Hematopoietic multipotent progenitor cell treated with erythropoietin and hydrocortisone succinate and interleukin-3 and kit ligand, for 17 days (in vitro differentiated cells): Measurements from ENCODE around the gene ZBP1.

Experiments used
- DNase-seq: peaks from one replicate; pipeline ENCODE4 v3.0.0-alpha.2; 2015; ENCODE audit warnings: low spot score

Gene ZBP1

DNA sequence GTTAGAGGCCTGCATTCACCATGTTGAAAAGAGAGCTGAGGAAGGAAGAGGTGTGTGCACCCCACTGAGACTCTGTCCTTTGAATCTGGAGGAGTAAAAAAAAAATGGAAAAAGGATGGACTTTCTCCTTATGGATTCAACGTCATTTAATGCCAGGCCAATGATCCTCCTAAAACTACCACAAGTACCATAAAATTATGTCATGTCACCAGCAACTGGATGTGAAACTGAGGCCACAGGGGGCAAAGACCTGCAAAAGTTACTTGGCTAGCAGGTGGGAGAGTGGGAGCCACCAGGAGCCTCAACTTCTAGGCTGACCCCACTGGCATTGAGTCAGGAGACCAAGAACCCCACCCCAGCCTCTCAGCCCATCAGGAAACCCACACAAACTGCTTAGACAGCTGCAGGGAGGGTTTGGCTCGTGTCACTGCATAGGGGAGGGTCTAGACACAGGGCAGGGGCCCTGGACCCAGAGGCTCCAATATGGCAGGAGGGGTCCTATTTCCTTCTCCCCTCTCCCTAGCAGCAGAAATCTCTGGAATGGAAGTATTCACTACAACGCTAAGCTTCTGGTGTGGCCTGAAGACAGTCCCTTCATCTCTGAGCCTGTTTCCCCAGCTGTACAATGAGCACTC, 48.3 kb downstream of the ZBP1 start:
- DNase-seq: no peak

DNA sequence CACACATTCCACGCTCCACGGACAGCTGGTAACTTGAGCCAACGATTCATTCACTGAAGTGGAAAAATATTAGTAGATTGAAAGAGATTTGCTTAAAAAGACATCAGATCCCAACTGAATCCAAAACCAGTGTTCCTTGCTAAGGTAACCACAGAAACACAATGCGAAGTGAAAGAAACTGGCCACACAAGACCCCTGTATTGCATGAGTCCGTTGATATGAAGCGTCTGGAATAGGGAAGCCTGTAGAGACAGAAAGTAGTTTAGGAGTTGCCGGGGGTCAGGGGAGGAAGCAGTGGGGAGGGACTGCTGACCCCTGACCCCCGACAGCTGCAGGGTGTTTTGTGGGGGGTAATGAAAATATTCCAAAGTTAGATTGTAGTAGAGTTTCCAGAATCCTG, 49.3 kb downstream of the ZBP1 start:
- no peak for DNase-seq

DNA sequence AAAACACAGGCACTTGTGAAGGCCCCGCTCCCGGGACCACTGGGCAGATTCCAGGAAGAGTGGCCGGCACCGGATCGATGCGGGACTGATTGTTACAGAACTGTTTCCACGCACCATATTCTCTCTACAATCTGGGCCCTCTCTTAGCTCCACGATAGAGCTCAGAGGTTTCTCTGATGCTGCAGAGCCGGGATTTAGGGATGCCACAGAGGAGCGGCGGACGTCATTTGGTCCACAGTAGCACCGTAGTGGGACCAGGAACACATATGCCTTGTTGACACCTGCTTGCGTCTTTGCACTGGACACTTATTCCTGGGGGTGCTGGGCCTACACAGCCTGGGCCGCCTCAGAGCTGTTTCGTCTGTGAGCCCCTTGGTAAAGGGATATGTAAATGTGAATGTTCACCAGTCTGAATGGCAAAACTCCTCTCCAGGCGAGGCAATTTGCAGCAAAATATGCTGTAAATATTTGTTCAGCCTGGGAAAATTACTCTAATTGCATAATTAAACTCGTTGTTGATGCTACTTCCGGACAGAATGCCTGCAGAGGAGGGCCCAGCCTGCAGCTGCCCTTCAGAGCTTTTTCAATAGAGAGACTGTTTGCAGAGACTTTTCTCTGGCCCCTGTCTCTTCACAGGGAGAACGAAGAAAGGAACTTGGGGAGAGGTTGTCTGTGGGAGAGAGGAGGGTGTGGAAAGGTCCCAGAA, 49.9 kb downstream of the ZBP1 start:
- DNase-seq: no peak

DNA sequence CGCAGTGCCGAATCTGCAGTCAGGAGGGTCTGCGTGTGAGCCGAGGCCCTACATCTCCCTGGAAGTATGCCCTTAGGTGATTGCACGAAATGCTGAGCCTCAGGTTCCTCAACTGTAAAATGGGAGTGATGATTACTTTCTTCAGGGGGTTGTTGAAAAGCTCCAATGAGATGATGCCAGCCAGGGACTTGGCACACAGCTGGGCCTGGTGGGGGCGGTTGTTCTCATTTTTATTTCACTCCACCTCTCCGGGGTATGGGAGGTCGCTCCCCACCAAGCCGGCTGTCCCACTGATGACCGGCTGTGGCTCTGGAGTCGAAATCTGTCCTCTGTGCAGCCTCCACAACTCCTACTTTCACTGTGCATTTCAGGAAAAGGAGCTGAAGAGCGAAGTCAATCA, 51.3 kb downstream of the ZBP1 start:
- no peak for DNase-seq

DNA sequence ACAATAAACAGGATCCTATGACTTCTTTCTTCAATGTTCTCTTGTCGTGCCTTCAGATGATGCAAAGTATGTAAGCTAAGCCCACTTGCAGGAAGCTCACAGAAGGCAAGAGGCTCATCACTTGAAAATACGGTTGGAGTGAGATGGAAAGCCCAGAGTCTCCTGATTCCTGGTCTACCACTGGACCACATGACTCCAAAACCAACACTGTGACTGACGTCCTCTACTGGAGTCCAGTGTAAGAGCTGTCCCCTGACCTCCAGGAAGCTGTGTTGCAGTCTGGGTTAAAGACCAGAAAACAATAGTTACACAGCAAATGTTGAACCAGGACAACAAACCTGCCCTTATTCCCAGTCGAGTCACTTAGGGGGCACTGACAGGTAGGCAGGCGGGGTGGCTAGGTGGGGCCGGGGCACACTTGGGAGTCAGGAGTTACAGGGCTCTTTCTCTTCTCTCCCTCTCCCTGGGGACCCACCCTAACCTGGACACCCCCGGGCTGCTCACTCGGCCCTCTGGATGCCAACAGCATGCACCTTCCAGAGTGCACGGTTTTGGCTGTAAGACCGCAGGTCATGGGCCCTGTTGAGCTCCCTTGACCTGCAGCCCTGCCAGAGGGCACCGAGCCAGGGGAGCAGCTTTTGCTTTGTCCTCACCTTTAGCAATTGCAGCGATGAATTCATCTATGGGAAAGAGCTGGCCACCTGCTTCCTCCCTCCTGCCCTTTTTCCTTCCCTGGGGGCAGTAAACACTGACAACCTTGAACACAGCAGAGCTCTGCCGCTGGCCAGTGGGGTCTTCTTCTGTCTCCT, 51.9 kb downstream of the ZBP1 start:
- DNase-seq: no peak

DNA sequence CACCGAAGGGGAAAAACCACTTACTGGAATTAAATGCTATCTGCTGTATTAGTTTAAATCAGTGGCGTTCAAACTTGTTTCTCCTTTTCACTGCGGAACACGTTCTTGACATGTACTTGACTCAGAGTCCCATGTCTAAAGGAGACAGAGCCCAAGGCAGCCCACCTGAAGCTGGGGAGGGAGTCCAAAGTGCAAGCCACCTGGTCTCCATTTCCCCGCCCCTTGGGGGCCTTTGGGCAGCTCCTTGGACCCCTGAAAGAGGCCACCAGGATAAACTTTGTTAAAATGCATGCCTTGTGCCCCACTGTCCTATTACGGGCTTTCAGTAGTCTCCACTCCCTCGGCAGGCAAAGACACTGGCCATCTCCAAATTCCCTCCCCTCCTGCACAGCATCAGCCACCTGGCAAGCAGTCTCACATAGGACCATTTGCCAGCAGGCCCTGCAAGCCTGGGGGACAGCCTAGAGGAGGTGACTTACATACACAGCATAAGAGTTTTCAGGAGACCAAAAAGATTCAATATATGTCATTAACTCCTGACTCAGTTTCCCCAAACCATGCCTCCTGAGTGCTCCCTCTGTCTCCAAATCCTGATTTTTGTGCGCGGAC, 52.7 kb downstream of the ZBP1 start:
- DNase-seq: no peak

DNA sequence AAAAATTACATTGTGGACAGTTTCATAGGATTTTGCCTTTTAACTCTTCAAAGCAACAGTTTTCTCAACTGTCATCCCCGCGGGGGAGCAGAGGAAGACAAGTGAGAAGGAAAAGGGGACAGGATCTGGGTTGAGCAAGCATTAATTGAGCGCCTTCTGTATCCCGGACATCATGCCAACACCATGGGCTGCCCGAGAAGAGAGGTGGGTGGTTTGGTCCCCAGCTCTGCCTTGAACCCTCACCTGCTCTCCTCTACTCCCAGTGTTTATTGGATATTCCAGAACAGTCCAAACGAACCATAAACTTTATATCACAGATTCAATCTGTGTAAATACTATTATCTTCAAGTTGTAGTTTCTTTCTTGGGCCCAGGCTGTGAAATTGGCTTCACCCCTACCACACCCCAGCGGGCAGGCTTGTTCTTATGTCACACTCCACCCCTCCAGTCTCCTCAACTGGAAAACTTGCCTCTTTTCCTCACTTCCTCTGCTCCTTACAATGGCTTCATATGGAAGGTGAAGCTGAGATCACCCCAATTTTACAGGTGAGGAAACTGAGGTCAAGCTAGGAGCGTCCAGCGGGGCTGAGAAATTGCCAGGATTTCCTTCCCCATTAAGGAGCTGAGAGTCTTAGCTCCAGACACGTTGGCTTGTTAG, 53.3 kb downstream of the ZBP1 start:
- DNase-seq: no peak

DNA sequence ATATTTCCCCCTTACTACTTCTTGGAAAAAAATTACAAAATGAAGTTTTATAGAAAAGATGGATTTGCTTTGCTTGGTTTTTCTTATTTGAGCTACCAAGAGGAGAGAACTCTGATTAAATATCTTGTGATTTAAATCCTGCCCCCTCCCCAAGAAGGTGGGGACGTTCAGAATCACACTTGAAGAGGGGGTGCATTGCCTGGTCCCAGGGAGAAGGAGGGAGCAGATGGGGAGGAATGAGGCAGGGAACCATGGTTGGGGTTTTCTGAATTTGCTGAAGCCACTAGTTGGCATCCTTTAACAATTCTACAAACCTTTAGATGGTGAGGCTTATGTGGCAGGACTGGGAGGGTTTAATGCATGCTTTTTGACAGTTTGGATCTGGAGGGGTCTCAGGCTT, 53.8 kb downstream of the ZBP1 start:
- DNase-seq: no peak

DNA sequence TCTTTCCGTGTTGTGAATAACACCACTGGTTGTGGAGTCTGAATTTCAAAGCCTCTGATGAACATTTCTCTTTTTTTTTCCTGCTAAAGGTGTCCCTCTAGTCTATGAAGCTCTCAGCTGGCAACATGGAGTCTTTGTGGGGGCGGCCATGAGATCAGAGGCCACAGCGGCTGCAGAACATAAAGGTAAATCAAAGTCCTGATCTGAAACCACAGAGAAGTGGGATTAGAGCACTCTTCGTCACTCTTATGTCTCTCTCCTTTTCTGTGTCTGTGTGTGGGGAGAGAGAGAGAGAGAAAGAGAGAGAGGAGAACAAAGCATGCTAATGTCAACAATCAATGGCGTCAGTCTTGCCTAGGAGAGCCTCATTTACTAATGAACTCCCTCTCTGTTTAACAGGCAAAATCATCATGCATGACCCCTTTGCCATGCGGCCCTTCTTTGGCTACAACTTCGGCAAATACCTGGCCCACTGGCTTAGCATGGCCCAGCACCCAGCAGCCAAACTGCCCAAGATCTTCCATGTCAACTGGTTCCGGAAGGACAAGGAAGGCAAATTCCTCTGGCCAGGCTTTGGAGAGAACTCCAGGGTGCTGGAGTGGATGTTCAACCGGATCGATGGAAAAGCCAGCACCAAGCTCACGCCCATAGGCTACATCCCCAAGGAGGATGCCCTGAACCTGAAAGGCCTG, 55.1 kb downstream of the ZBP1 start:
- no peak for DNase-seq

DNA sequence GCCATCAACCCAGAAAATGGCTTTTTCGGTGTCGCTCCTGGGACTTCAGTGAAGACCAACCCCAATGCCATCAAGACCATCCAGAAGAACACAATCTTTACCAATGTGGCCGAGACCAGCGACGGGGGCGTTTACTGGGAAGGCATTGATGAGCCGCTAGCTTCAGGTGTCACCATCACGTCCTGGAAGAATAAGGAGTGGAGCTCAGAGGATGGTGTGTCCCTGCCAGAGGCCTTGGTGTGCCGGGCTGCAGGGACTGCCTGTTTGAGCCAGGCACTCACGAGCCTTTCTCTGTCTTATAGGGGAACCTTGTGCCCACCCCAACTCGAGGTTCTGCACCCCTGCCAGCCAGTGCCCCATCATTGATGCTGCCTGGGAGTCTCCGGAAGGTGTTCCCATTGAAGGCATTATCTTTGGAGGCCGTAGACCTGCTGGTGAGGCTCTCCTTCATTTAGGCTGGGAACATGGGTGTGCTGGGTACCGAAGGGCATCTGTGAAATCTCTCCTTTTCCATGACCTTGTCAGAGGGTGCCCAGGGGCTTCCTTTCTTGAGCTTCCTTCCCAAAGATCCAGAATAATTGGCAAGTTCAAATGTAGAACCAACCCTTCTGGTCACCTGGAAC, 55.9 kb downstream of the ZBP1 start:
- DNase-seq: no peak

DNA sequence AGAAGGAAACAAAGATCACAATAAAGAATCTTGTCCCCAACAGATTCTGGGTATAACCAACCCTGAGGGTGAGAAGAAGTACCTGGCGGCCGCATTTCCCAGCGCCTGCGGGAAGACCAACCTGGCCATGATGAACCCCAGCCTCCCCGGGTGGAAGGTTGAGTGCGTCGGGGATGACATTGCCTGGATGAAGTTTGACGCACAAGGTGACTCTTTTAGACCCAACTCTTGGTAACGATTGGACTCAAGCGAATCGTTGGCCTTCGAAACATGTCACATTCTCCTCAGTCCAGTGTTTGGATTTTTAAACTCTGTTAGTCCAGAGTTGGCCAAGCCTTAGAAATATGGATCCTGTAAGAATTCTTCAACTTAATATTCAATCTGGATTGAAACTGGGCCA, 56.7 kb downstream of the ZBP1 start:
- no peak for DNase-seq

DNA sequence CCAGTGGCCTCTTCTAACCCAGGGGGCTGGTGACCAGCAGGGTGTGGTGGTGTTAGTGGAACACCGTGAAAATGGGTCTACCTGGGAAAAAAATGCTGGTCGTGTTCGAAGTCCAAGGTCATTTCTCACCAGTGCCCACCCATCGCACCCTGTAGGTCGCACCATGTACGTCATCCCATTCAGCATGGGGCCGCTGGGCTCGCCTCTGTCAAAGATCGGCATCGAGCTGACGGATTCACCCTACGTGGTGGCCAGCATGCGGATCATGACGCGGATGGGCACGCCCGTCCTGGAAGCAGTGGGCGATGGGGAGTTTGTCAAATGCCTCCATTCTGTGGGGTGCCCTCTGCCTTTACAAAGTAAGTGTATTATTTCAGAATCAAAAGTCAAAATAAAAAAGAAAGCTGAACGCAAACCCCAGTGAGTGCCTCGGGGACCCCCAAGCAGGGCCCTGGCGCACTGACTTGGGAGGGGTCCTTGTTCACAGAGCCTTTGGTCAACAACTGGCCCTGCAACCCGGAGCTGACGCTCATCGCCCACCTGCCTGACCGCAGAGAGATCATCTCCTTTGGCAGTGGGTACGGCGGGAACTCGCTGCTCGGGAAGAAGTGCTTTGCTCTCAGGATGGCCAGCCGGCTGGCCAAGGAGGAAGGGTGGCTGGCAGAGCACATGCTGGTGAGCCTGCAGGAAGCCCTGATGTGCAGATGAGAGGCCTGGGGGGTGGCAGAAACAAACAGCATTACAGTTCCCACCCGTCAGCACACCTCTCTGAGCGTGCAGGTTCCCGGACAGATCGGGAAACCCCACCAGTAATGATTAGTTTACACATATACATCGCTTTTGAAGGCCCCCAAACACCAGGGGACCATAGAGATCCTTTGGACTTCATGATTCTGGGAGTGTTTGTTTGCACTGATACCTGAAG, 57.4 kb downstream of the ZBP1 start:
- DNase-seq: no peak

DNA sequence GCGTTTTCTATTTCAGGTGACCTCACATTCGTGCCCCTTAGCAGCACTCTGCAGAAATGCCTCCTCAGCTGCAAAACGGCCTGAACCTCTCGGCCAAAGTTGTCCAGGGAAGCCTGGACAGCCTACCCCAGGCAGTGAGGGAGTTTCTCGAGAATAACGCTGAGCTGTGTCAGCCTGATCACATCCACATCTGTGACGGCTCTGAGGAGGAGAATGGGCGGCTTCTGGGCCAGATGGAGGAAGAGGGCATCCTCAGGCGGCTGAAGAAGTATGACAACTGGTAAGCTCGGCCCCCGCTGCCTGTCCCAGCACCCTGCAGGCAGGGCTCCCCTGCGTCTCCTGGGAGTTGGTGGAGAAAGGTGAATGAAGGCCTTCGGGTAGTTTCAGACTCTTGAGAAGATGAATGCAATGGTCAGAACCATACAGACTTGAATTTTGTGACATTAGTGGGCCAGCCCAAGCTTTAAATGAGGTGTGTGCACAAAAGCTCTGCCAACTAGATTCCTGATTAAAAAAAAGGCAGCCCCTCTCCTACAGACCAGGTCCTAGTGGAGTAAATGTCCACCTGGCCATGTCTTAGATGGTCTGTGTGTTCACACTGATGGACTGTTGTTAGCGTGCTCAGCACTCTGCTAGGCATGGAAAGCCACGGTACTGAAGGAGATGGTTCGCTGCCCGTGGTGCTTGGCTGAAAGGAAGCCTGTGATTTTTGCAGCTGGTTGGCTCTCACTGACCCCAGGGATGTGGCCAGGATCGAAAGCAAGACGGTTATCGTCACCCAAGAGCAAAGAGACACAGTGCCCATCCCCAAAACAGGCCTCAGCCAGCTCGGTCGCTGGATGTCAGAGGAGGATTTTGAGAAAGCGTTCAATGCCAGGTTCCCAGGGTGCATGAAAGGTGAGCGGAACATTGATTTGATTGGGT, 58.6 kb downstream of the ZBP1 start:
- DNase-seq: no peak

DNA sequence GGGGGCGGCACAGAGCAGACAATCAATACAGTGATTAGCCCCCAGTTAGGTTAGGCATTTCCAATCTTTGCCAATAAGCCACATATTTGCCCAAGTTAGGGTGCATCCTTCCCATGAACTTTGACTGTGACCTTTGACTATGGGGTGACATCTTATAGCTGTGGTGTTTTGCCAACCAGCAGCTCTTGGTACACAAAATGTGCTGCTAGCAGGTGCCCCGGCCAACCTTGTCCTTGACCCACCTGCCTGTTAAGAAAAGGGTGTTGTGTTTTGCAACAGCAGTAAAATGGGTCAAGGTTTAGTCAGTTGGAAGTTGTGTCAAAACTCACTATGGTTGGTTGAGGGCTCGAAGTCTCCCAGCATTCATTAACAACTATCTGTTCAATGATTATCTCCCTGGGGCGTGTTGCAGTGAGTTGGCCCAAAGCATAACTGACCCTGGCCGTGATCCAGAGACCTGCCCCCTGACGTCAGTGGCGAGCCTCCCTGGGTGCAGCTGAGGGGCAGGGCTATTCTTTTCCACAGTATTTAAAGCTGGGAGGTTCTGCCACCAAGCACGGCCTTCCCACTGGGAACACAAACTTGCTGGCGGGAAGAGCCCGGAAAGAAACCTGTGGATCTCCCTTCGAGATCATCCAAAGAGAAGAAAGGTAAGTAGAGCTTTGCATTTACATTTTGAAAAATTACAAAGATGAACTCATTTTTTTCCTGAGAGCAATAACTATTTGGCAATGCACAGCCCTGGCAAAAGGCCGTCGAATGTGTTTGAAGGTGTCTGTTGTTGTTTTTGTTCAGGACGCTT, 59.5 kb downstream of the ZBP1 start, which contains the start of gene PCK1:
Gene PCK1, plus strand, starts transcription at position 557 of the 802 bp plus-strand sequence. CDS start 302 bp downstream, outside the sequence.
- DNase-seq: peak; percentile 77

DNA sequence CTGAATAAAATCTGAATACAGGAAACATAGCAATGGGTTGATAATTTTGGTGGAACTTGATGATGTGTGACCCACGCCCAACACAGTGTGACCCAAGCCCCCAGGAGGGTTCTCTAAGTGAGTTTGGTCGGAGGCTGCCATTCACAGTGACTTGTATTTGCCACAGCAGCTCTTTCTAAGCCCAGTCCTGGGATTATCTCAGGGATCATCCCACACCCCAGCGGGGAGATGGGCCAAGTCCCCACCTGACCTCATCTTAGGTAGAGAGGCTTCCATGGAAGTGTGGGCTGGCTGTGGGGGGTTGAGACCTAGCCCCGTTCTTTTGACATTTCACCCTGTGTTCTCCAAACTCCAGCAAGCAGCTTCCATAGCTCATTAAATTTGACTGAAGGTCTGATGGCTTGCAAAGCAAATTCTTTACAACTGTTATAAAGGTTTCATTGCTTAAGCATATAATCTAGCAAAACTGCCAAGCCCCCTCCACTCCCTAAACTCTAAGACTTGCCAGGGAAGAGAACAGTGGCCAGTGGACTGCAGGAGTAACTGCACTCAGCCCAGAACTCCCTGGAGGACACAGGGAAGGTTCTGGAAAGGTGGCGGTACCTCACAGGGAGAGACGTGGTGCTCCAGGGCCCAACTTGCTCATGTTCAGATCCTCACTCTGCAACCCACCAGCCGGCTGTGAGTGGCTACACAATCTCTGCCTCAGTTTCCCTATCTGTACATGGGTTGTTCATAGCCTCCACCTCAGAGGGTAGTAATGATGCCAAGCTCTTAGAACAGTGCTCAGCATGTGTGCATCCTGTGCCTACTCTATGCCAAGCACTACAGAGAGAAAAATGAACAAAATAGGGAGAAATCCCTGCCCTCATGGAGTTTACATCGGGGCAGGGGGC, 60.3 kb downstream of the ZBP1 start:
- no peak for DNase-seq

DNA sequence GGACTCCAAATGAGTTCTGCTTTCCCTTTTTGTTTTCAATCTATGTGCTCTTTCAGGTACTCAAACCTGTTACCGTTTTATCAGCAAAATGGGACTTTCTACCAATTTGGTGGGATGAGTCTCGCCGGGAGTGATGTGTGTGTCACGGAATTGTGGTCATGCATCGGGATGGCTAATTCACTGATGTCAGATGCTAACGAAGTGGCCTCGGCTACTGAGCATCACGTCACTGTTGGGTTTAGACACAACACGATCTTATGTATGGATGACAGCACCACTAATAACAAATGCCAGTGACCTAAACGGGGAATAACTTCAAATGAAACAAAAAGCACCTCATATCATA, 61.0 kb downstream of the ZBP1 start:
- DNase-seq: no peak
